Measurements from ENCODE around the gene CIZ1. TPM values are rescaled to one million over a fixed set of nuclear protein-coding genes. Genes with fewer than 3 reads are reported as not detected.

CIZ1 gene
- total RNA-seq, 1 experiment from 2014 or later, result 104 TPM

DNA sequence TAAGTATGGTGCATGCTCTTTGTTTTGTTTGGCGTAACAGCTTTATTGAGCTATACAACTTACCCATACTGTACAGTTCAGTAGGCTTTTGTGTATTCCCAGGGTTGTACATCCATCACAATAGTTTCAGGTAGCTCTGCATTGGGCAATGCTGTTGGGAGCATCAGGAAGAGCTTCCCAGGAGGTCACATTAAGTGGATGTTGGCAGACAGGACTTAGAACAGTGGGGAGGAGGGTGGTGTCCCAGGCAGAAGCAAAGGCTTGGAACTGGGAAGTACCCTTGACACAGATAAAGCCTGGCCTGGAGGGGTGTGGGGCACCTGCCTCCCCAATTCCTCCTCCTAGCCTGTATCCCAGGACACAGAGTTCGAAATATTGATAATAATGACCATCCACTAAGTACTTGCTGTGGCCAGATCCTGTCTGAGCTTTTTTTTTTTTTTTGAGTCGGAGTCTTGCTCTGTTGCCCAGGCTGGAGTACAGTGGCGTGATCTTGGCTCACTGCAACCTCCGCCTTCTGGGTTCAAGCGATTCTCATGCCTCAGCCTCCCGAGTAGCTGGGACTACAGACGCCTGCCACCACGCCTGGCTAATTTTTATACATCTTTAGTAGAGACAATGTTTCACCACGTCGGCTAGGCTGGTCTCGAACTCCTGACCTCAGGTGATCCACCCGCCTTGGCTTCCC is 30.0 kb downstream of the CIZ1 start:
- Histone ChIP-seq H4K20me1 (ENCODE audit: control insufficient read depth, insufficient read depth, insufficient read length) (no peaks in the 10 kb centered on the region), H3K4me2 (ENCODE audit: insufficient read depth, insufficient read length, low read length) (no peak overlapping the region), H3K4me1 (ENCODE audit: insufficient read depth, low read length) (no peaks in the 10 kb centered on the region; the same call in 1 of the 2 replicates), H3K9ac (ENCODE audit: extremely low read depth, insufficient read length, low read length) (no peak overlapping the region), H4K8ac (replicated peaks; ENCODE audit: insufficient read length, low read depth, low read length) (no peak overlapping the region), H3K4ac (ENCODE audit: low read depth, low read length) (no peak overlapping the region), H2BK5ac (ENCODE audit: insufficient read length, low read length) (no peak overlapping the region), H3K56ac (ENCODE audit: insufficient read length, low read depth, low read length) (no peak overlapping the region), H3K14ac (ENCODE audit: insufficient read depth, low read length) (no peak overlapping the region), H2BK12ac (ENCODE audit: insufficient read length, low read depth, low read length) (no peak overlapping the region), H2AK5ac (ENCODE audit: insufficient read length, low read length) (no peak overlapping the region), H3K79me2 (ENCODE audit: insufficient read depth, low read length) (no peaks in the 10 kb centered on the region), H3K9me3 (ENCODE audit: control insufficient read depth, low read depth, low read length) (no peaks in the 10 kb centered on the region), H3K79me1 (ENCODE audit: insufficient read depth, low read depth, low read length, poor library complexity, severe bottlenecking) (no peaks in the 10 kb centered on the region), H2BK15ac (ENCODE audit: low read depth, low read length) (no peak overlapping the region), H2BK20ac (ENCODE audit: low read depth, low read length, poor library complexity, severe bottlenecking) (no peak overlapping the region), H3K27me3 (ENCODE audit: insufficient read depth, low read length) (no peaks in the 10 kb centered on the region), H3K23me2 (ENCODE audit: insufficient read length, low read depth, low read length, poor library complexity, severe bottlenecking) (peaks cover 7% of the 10 kb centered on the region), H4K5ac (ENCODE audit: insufficient read length, low read depth, low read length) (no peak overlapping the region), H4K91ac (ENCODE audit: insufficient read length, low read depth, low read length) (no peak overlapping the region), H3K23ac (ENCODE audit: insufficient read length, low read depth, low read length) (no peak overlapping the region), H3T11ph (ENCODE audit: low read length) (no peak overlapping the region), H2AFZ (ENCODE audit: low read length) (no peak overlapping the region), H3K27ac (ENCODE audit: insufficient read length, low read depth, low read length) (no peak overlapping the region), H3K18ac (ENCODE audit: insufficient read length, low read depth, low read length) (no peak overlapping the region), H2BK120ac (ENCODE audit: low read depth, low read length, poor library complexity, severe bottlenecking) (no peak overlapping the region)
- Mint-ChIP-seq H3K27me3 (ENCODE audit: low read depth) (no peaks in the 10 kb centered on the region), H3K27ac (no peak overlapping the region), H3K4me1 (peaks cover 6 to 8% of the 10 kb centered on the region in 2 experiments), H3K9me3 (no peaks in the 10 kb centered on the region), H3K36me3 (ENCODE audit: insufficient read depth in 1 of 3, low read depth in 3 of 3) (peaks cover 7 to 37% (median 19%) of the 10 kb centered on the region in 3 experiments; a peak in 6 of 7 replicates), H3K4me3 (peak overlapping the region; percentile 76 to 82)
- TF ChIP-seq, protein P1, sequence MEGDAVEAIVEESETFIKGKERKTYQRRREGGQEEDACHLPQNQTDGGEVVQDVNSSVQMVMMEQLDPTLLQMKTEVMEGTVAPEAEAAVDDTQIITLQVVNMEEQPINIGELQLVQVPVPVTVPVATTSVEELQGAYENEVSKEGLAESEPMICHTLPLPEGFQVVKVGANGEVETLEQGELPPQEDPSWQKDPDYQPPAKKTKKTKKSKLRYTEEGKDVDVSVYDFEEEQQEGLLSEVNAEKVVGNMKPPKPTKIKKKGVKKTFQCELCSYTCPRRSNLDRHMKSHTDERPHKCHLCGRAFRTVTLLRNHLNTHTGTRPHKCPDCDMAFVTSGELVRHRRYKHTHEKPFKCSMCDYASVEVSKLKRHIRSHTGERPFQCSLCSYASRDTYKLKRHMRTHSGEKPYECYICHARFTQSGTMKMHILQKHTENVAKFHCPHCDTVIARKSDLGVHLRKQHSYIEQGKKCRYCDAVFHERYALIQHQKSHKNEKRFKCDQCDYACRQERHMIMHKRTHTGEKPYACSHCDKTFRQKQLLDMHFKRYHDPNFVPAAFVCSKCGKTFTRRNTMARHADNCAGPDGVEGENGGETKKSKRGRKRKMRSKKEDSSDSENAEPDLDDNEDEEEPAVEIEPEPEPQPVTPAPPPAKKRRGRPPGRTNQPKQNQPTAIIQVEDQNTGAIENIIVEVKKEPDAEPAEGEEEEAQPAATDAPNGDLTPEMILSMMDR (conservative IDR thresholded peaks at IDR 0.05), result no peak
- no peak for DNase-seq
- no CpG with 5 or more reads among the region's 13 CpGs for WGBS (ENCODE audit: extremely low coverage, insufficient read length, low lambda C conversion rate)

Measured in H9 (cell line).